Ishikawa (cell line): Measurements from ENCODE around the gene EDN3.

Source experiments
- CEBPB ChIP-seq: IDR thresholded peaks from 2 replicates; pipeline ENCODE4 v1.6.1; 2012
- CREB1 ChIP-seq: IDR thresholded peaks from 2 replicates; pipeline ENCODE4 v1.6.1; 2012; ENCODE audit warnings: low read depth
- EGR1 ChIP-seq: IDR thresholded peaks from 2 replicates; pipeline ENCODE4 v1.6.1; 2012
- EP300 ChIP-seq: IDR thresholded peaks from 2 replicates; pipeline ENCODE4 v1.6.1; 2012; ENCODE audit warnings: borderline replicate concordance
- FOXM1 ChIP-seq: IDR thresholded peaks from 2 replicates; pipeline ENCODE4 v1.6.1; 2012; ENCODE audit warnings: low read depth, borderline replicate concordance
- MAX ChIP-seq: IDR thresholded peaks from 2 replicates; pipeline ENCODE4 v1.6.1; 2012
- NFIC ChIP-seq: IDR thresholded peaks from 2 replicates; pipeline ENCODE4 v1.6.1; 2012
- RAD21 ChIP-seq: IDR thresholded peaks from 2 replicates; pipeline ENCODE4 v1.6.1; 2012; ENCODE audit warnings: low read depth
- REST ChIP-seq: IDR thresholded peaks from 2 replicates; pipeline ENCODE4 v1.6.1; 2012; ENCODE audit warnings: low read depth, mild to moderate bottlenecking
- TAF1 ChIP-seq: IDR thresholded peaks from 2 replicates; pipeline ENCODE4 v1.6.1; 2012; ENCODE audit warnings: low read depth, mild to moderate bottlenecking
- TCF12 ChIP-seq: IDR thresholded peaks from 2 replicates; pipeline ENCODE4 v1.6.1; 2012; ENCODE audit warnings: low read depth
- TEAD4 ChIP-seq: IDR thresholded peaks from 2 replicates; pipeline ENCODE4 v1.6.1; 2012
- USF1 ChIP-seq: IDR thresholded peaks from 2 replicates; pipeline ENCODE4 v1.6.1; 2012
- YY1 ChIP-seq: IDR thresholded peaks from 2 replicates; pipeline ENCODE4 v1.6.1; 2012; ENCODE audit warnings: low read depth
- ZBTB7A ChIP-seq: IDR thresholded peaks from 2 replicates; pipeline ENCODE4 v1.6.1; 2012; ENCODE audit warnings: low read depth

The EDN3 gene

DNA sequence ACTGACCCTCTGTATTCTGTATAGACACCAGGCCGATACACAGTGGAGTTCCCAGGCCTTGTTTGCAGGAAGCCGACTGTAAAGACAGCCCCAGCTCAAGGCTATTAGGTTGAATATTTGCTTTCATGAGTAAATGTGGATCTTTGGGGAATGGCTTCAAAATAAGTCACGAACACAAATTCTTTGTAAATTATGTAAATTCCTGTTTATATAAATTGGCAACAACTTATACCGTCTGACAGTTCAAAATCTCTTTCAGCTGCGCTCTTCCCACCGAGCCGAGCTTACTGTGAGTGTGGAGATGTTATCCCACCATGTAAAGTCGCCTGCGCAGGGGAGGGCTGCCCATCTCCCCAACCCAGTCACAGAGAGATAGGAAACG lies 24.7 kb downstream of the EDN3 start:
- TF ChIP-seq REST, result no peak

DNA sequence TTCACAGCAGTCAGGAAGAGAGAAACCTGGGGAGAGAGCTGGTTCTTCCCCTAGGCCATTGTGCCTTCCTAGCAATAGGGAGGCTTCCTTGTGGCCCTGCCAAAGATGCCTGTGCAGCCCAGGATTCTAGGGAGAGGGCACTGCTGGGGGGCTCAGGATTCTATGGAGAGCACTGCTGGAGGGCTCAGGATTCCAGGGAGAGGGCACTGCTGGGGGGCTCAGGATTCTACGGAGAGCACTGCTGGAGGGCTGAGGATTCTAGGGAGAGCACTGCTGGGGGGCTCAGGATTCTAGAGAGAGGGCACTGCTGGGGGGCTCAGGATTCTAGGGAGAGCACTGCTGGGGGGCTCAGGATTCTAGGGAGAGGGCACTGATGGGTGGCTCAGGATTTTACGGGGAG lies 25.8 kb downstream of the EDN3 start:
- TF ChIP-seq TCF12 (no peak), REST (no peak), EGR1 (no peak)

DNA sequence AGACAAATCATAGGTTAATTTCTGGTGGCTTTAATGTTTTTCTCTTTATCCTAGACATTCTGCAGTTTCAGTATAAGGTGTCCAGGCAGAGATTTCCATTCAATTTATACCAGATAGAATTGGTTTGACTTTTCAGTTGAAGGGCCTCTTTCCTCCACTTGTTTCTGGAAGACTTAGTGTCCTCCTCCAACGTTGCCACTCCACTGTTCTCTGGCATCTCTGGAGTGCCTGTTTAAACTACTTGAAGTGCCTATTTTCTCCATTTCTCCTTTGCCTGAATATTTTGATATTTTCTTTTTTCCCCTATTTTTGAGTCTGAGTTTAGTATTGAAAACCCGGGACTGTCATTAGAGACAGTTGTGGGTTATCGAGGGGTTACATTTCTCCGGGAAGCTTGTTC lies 27.7 kb downstream of the EDN3 start:
- TF ChIP-seq YY1 (no peak), TAF1 (no peak), USF1 (no peak), MAX (no peak), EGR1 (no peak), CEBPB (no peak), CREB1 (no peak), REST (no peak), TCF12 (no peak), FOXM1 (no peak), RAD21 (no peak), EP300 (no peak), NFIC (no peak), ZBTB7A (no peak), TEAD4 (no peak)

- TF ChIP-seq CREB1 (no peak), EP300 (no peak), YY1 (no peak), TCF12 (no peak), TAF1 (no peak), REST (no peak), TEAD4 (no peak), MAX (no peak), USF1 (no peak), RAD21 (no peak)
These were observed 31.4 kb downstream of the EDN3 start for GRCh38 chr20:59331721-59332329.
